NCI-H187 (cell line): Measurements from ENCODE around the gene ERICH4.
"Not testable (repeated sequence)": the region's sequence is repeated elsewhere in the genome, so short reads cannot be mapped to it uniquely, and the experiment has no call there.

ENCODE experiments used
- DNase-seq, 2 experiments: peaks; one replicate each; lab custom pipeline; 2025; lab: John Stamatoyannopoulos, UW

Gene ERICH4, protein sequence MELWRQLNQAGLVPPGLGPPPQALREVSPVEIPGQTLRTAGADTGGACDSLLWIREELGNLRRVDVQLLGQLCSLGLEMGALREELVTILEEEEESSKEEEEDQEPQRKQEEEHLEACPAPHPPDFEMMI

DNA sequence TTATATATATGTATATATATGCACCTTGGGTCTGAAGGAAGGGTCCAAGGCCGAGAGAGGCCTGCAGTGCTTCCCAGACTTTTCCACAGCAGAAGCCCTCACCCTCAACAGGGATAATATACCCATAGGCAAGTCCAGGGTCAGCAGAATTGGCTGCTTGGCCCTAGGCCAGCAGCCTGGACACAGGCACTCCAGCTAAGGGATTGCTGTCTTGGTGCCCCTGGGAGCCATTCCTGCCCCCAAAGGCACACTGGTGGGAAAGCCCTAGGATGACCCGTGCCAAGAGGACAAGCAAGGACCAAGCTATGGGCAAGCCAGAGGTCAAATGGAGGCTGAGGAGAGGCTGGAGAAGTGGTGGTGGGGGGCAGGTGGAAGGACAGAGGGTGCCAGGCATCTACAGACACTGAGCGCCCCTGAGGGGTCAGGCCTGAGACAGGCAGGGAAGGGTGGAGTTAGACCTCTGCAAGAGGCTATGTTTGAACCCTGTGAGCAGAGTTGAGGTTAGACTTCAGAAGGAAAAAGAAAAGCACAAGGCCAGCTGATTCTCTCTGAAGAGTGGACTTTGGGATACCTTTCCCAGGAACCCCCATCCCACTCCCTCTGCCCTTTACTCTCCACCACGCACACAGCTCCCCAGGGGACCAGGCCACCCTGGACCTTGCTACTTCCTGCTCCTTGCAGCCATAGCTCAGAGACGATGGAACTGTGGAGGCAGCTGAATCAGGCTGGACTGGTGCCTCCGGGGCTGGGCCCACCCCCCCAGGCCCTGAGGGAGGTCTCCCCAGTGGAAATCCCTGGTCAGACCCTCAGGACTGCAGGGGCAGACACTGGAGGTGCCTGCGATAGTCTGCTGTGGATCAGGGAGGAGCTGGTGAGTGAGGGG lies at the start of gene ERICH4:
Gene ERICH4, plus strand, starts transcription at position 684 of the 883 bp plus-strand sequence. Its CDS starts 14 bp downstream, at position 698.
- DNase-seq, result no peak

DNA sequence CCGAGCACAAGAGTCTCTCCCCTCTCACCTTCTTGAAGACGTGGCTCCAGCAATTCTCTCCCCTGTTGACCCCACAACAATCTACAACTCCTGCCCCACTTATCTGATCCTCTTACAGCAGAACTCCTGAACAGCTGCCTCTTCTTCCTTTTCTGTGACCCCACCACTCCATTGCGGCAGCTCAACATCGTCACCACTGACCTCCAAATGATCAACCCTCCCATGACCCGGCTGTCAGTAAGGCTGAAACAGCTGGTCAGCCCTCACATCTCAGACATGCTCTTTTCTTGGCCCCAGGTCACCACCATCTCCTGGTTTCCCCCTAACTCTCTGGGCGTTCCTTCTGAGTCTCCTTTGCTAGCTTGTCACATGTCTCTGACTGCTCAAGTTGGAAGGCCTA lies 47.6 kb upstream of the ERICH4 start:
- no peak for DNase-seq

DNA sequence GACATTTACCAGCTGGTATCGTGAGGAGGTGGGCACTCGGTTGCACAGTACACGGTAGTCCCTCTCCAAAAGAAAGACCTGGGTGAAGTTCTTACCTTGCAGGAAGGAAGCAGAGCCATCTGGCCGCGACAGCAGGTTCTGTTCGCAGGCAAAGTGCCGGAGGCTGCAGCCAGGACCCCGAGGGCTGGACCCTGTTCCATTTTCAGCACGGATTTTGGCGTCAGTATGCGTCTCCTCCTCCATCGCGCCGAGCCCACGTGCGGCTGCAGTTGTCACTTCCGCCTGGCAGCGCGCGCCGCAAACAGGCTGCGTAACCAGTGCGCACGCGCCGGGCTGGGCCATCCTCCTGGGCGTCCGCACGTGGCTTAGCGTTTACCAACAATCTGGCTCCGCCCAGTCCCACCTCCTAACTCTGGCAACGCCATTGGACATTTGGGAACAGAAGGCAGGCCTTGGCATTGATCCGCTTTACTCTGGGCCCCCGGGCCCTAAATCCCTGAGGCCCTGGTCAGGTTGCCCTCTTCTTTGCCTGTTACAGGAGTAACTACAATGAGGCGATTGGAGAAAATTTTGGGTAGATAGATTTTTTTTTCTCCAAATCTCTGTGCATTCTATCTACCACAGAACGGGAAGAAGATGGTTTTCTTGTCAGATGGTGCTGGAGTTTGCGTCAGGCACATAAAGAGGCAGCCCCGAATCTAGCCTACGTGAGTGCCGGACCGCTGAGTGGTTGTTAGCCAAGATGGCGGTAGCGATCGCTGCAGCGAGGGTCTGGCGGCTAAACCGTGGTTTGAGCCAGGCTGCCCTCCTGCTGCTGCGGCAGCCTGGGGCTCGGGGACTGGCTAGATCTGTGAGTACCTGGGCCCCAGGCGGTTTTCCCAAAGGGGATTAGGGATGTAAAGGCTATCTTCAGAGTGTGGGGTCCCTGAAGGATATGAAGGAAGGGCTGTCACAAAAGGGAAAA lies 45.6 kb upstream of the ERICH4 start, which contains the start of the genes BCKDHA and EXOSC5:
Gene BCKDHA, plus strand, starts transcription at position 733 of the 964 bp plus-strand sequence. Its CDS starts 10 bp downstream, at position 743.
Gene EXOSC5, minus strand, starts transcription at position 274 of the 964 bp plus-strand sequence. Its CDS starts 31 bp downstream, at position 243.
- DNase-seq, result peak; percentile 100

DNA sequence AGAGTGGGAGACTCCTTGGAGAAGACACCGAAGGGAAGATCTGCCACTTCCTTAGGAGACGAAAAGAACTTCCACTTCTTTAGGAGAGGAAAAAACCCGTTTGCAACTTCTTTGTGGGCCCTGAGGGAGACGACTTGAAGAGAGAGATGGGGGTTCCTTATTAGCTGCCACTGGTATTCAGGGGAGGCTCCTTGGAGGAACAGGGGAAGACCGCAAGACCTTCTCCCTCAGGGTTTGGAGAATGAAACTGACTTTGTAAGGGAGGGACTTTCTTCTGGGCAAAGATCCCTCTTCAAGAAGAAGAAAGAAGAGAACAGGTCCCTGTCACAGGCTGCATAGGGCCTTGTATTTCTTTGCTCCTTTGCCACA lies 44.9 kb upstream of the ERICH4 start:
- no peak for DNase-seq

DNA sequence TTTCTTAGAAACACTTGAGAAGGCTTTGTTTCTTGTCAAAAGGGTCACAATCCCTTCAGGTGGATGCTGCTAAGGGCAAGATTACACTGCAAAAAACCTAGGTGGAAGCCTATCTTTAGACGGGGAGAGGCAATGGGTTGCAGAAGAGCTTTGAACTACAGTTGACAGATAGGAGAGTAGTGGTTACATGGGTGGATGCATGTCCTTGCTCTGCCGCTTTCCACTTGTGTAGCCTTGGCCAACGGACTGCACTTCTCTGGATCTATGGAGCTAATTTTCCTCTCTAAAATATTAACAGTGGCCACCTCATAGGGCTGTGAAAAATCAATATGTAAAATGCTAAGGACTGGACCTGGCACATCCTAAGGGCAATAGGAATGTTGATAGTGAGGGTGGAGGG lies 44.4 kb upstream of the ERICH4 start:
- DNase-seq, result no peak

DNA sequence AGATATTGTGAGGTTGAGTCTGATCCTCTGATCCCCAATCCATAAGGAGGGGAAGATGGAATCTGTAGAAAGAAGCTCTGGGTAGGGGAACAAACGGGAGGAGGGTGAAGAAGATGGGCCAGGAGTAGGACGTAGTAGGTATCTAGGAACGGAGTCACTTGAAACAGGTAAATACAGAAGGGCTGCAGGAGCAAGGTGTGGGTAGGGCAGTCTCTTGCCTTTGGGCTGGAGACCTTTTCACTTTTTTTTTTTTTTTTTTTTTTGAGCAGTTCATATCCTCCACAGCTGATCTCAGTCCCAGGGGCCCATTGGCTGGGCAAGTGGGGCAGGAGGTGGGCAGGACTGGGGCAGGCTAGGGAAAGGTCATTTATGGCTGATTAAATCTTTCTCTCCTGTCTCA lies 43.9 kb upstream of the ERICH4 start:
- DNase-seq, result no peak

DNA sequence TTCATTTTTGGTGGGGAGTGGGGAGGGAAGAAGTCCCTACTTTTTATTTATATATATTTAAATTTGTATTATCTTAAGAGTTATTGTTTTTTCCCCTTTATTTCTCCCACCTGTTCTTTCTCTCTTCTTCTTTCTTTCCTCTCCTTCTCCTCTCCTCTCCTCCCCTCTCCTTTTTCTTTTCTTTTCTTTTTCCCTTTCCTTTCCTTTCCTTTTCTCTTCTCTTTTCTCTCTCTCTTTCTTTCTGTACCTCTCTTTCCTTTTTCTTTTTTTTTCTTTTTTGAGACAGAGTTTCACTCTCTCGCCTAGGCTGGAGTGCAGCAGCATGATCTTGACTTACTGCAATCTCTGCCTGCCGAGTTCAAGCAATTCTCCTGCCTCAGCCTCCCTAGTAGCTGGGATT lies 43.4 kb upstream of the ERICH4 start:
- DNase-seq, result no peak

DNA sequence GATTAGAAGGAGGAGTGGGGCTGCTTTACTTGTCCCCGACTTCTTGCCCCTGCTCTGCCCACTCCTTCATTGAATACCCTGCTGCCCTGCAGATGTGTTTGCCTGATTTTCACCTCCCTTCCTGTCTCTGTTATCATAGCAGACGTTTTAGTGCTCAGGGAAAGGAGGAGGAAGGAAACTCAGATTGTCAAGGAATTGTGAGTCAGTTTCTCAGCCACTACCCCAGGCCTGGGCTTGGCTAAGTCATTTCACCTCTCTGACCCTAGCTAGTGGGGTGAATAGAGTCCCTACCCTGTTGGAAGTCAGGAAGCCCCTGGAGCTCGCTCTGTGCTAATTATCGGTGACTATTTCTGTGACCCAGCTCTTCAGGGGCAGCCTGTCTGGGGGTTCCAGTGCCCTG lies 41.5 kb upstream of the ERICH4 start:
- DNase-seq, result no peak

DNA sequence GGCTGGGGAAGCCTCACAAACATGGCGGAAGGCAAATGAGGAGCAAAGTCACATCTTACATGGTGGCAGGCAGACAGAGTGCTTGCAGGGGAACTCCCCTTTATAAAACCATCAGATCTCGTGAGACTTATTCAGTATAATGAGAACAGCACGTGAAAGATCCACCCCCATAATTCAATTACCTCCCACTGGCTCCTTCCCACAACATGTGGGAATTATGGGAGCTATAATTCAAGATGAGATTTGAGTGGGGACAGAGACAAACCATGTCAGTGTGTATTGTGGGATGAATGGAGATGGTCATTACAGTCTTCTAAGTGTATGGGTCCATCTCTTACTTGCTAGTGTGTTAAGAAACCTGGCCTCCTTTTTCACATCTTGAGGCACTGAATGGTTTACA lies 40.9 kb upstream of the ERICH4 start:
- DNase-seq, result no peak

DNA sequence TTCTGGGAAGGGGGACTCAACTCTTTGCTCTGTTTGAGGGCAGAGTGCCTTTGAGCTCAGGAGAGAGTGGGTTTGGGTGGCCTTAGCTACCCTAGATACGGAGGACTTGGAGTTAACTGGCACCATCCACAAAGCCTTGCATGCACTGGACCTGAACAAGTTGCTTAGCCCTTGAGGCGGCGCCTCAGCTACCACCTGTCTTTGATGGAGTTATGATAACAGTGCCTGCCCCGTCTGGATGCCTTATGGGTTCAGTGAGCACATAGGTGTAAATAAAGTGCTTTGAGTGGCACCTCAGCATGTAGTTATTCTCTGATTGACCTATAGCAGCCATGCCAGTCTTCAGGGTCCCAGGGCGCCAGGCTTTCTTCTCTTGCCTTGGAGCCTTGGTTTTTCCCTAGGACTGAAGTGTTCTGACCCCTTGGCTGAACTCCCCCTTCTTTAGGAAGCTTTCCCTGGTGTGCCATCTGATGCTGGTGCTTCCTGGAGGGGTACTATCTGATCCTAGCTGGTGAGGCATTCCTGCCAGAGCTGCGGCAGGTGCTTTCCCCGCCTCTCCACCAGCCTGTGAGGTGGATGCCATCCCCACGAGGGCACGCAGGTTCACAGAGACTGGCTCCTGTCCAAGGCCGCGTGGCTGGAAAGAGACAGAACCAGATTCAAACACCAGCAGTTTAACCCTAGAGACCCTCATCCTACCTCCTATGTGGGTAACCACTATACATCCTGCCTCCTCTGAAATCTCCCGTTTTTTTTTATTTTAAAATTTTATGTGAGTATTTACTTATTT lies 39.6 kb upstream of the ERICH4 start:
- peak in 1 of 2 experiments; percentile 15 for DNase-seq

DNA sequence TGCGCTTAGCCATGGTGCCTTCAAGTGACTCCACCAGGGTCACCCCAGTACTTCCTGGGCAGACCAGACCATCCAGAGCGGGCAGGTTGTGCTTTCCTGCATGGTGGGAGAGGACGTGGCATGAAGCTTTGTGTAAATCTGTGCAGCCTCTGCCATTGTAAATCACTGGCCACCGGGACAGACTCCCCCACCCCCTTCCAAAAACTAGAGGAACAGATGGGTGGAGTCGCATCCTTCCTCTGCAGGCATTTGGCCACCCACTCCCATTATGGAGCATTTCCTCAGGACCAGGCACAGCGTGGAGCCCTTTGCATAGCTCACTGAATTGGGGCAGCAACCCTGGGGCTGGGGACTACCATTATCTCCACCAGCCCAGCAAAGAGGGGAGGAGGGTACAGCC lies 37.2 kb upstream of the ERICH4 start:
- DNase-seq, result no peak

DNA sequence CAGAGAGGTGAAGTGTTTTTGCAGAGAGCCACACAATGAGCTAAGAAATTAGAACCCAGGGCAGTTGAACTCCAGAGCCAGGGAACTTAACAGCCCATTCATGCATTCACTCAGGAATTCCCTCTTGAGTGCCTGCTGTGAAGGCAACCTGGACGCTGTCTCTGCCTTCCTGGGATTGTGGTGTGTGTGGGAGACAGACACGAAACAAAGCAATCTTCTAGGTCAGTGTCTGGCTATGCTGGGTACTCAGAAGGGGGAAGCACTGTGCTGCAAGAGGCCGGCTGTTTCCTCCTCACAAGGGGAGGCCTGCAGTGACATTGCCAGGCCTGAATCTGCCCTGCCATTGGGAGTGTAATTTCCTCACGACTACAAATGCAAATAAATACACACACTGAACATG lies 35.7 kb upstream of the ERICH4 start:
- DNase-seq, result peak in 1 of 2 experiments; percentile 28

DNA sequence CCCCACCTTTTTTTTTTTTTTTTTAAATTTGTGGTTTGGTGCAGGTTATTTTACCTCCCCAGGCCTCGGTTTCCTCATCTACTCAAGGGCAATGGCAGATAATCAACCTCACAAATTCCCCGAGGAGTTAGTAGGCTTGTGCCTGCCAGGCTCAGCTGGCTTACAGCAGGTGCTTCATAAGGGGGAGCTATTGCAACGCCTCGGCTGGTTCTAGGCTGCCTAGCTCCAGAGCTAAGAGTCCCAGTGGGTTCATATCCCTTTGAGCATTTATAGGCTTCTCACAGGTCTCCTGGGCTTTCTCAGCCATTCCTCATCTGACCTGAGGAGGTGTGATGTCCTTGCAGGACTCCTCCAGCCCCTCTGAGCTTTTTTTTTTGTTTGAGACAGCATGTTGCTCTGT lies 34.7 kb upstream of the ERICH4 start:
- DNase-seq, result no peak

DNA sequence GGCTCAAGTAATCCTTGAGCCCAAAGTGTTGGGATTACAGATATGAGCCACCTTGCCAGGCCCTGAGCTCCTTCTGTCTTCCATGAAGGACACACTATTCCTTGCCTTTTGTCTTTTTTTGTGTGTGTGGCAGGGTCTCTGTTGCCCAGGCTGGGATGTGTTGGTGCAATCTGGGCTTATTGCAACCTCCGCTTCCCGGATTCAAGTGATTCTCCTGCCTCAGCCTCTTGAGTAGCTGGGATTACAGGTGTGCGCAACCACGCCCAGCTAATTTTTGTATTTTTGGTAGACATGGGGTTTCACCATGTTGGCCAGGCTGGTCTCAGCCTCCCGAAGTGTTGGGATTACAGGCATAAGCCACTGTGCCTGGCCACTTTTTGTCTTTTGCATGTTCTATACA lies 34.1 kb upstream of the ERICH4 start:
- DNase-seq, result not testable (repeated sequence)

DNA sequence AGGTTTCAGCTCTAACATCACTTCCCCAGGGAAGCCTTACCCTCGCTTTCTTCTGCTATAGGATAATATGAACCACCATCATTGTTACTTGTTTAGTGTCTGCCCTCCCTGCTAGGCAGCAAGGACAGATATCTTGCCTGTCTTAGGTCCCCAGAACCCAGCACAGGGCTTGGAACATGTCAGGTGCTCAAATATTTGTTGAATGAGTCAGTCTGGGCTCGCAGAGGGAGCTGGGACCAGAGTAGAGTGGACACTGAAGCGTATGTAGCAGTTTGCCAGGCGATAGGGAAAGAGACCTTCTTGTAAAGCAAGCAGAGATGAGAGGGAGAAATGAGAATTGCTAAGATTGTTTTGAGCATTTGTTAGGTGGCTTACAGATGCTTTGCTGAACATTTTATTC lies 33.7 kb upstream of the ERICH4 start:
- no peak for DNase-seq

DNA sequence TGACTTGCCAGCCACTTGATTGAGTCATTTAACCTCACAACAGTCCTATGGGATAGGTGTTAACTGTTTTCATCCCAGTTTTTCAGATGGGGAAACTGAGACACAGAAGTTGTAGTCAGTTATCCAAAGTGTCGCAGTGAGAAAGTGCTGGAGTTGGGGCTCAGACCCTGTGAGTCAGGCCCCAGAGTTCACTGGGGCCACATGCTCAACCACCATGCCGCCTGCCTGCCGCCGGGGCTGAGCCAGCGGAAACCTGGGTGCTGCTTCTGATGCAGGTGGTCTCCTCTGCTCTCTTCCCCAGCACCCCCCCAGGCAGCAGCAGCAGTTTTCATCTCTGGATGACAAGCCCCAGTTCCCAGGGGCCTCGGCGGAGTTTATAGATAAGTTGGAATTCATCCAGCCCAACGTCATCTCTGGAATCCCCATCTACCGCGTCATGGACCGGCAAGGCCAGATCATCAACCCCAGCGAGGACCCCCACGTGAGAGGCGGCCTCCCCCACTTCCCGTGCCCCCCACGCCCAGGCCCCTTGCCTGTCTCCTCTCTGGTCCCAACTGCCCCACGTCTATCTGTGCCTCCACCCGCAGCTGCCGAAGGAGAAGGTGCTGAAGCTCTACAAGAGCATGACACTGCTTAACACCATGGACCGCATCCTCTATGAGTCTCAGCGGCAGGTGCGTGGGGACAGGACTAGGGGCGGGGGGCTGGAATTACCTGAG lies 32.5 kb upstream of the ERICH4 start:
- no peak for DNase-seq

DNA sequence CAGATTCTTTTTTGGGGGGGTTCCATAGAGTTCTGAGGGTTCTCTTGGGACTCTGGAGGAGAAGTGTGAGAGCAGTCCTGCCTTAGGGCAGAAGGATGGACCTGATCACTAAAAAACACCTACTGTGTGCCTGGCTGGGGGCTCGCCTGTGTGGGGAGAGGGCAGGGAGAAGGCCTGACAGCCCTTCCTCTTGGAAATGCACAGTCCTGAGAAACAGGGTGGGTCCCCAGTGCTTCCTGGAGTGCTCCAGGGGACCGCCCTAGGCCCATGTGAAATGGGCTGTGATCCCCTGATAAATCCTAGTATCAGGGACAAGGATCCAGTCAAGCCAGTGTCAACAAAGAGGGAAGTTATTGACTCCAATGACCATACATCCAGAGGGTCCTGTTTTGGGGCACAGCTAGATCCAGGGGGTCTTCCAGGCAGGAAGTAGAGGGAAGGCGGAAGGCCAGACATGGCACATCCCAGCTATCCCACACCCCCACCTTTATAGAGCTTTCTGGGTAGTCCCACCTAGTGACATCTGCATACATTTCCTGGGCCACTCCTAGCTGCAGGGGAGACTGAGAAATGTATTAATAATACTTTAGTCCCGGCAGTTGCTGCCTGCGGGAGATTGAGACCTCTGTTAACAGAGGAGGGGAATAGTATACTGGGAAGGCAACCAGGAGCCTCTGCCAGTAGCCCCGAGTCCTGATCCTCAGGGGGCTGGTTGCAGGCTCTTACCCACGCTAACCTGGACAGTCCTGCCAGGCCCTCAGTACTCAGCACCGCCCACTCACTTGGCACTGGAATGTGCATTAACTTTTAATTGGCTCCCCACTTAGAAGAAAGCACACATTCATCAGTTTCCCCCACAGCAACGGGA lies 31.6 kb upstream of the ERICH4 start:
- DNase-seq, result no peak

DNA sequence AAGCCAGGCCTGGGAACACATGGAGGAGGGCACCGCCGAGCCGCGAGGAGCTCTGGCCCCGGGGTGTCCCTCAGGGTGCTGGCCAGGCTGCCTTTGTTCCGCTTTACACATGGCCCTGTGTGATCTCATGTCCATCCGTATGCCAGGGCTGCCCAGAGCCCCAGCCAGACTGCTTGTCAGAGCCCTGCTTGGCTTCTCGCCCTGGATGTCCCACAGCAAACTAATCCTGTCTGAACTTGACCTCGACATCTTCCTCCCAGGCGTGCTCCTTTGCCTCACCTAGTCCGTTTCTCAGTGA lies 31.0 kb upstream of the ERICH4 start:
- DNase-seq, result no peak

DNA sequence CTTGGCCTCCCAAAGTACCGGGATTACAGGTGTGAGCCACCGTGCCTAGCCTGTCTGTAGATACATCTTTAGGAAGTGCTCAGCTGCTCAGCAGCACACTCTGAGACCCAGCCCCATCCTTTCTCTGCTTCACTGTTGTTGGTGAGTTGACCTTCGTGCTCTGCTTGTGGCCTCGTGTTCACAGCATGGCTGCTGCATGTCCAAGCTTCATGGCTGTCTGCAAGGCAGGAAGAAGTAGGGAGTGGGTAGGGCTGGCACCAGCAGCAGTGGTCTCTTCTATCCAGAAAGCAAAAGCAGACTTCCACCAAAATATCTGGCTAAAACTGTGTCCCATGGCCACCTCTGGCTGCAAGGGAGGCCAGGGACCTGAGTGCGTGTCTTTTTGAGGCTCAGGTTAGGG lies 30.0 kb upstream of the ERICH4 start:
- DNase-seq, result no peak

DNA sequence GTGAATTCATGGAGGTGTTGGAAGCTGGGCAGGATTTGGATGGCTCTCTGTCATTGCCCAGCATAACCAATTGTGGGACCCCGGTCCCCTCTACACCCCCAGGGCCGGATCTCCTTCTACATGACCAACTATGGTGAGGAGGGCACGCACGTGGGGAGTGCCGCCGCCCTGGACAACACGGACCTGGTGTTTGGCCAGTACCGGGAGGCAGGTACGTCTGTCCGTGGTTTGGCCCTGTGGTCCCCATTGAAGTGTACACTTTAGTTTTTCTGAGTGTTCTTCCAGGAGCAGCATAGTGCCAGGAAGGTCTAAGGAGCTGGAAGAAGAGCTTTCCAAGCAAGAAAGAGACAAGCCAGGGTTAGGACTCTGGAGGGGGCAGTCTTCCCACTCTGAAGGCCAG lies 29.0 kb upstream of the ERICH4 start:
- DNase-seq, result no peak
